OCI-LY1 (cell line): Measurements from ENCODE around the gene ST6GAL1.

ENCODE experiments used
- H2AFZ ChIP-seq: fragments of 200-600 bp; sonication (generic), shearing (Covaris generic); 2 replicates; pipeline ENCODE4 v1.6.0; 2014; ENCODE audit warnings: antibody characterized with exemption, mild to moderate bottlenecking, low read length
- H3F3A ChIP-seq: fragments of 200-600 bp; sonication (generic), shearing (Covaris generic); 2 replicates; pipeline ENCODE4 v1.6.0; 2014; ENCODE audit warnings: mild to moderate bottlenecking, antibody characterized with exemption, low read length, moderate library complexity; ENCODE audit not compliant: insufficient read depth
- H3K27ac ChIP-seq: fragments of 200-600 bp; sonication (generic); 2 replicates; pipeline ENCODE4 v1.5.1; 2014; ENCODE audit warnings: low read length, mixed run types, mild to moderate bottlenecking, low read depth; ENCODE audit not compliant: poor library complexity, severe bottlenecking
- H3K27me3 ChIP-seq: fragments of 200-600 bp; sonication (generic); 2 replicates; pipeline ENCODE4 v1.6.0; 2014; ENCODE audit warnings: antibody characterized with exemption, mild to moderate bottlenecking, low read length, moderate library complexity; ENCODE audit not compliant: insufficient read depth
- H3K36me3 ChIP-seq: fragments of 200-600 bp; sonication (generic); 2 replicates; pipeline ENCODE4 v1.6.1; 2014; ENCODE audit warnings: mild to moderate bottlenecking, antibody characterized with exemption, low read length, moderate library complexity, mixed read lengths; ENCODE audit not compliant: insufficient read depth
- H3K4me1 ChIP-seq: fragments of 200-600 bp; sonication (generic); 2 replicates; pipeline ENCODE4 v1.5.1; 2014; ENCODE audit warnings: mild to moderate bottlenecking, low read length, moderate library complexity; ENCODE audit not compliant: insufficient read depth, severe bottlenecking
- H3K4me2 ChIP-seq: fragments of 200-600 bp; sonication (generic), shearing (Covaris generic); 2 replicates; pipeline ENCODE4 v1.6.1; 2014; ENCODE audit warnings: low read length
- H3K4me3 ChIP-seq: fragments of 200-600 bp; sonication (generic); 2 replicates; pipeline ENCODE4 v1.5.1; 2014; ENCODE audit warnings: low read length, low read depth, mild to moderate bottlenecking, mixed read lengths; ENCODE audit not compliant: poor library complexity, severe bottlenecking
- H3K79me2 ChIP-seq: fragments of 200-600 bp; shearing (Covaris generic); 2 replicates; pipeline ENCODE4 v1.6.1; 2016; ENCODE audit warnings: mixed run types, low read length, mixed read lengths; ENCODE audit not compliant: insufficient read depth
- H3K9ac ChIP-seq: fragments of 200-600 bp; sonication (generic), shearing (Covaris generic); 2 replicates; pipeline ENCODE4 v1.6.1; 2014; ENCODE audit warnings: mild to moderate bottlenecking, low read length, mixed read lengths
- H3K9me2 ChIP-seq: fragments of 200-600 bp; sonication (generic), shearing (Covaris generic); 2 replicates; pipeline ENCODE4 v1.6.1; 2014; ENCODE audit warnings: low read depth, mild to moderate bottlenecking, low read length, mixed read lengths
- H3K9me3 ChIP-seq: fragments of 200-600 bp; shearing (Covaris generic); 2 replicates; pipeline ENCODE4 v1.6.1; 2014; ENCODE audit warnings: low read length, mixed read lengths
- H4K20me1 ChIP-seq: fragments of 200-600 bp; sonication (generic), shearing (Covaris generic); 2 replicates; pipeline ENCODE4 v1.6.0; 2016; ENCODE audit warnings: mild to moderate bottlenecking, low read length; ENCODE audit not compliant: insufficient read depth
- CTCF ChIP-seq: fragments of 200-600 bp; sonication (generic), shearing (Covaris generic); IDR thresholded peaks from 2 replicates; pipeline ENCODE4 v1.5.1; 2017; ENCODE audit warnings: mild to moderate bottlenecking, antibody characterized with exemption, low read length, moderate library complexity, mixed read lengths
- EZH2 ChIP-seq: fragments of 200-600 bp; sonication (generic), shearing (Covaris generic); IDR thresholded peaks from 2 replicates; pipeline ENCODE4 v1.8.0; 2017; ENCODE audit warnings: borderline replicate concordance, mixed run types, mild to moderate bottlenecking, antibody characterized with exemption, low read length, moderate library complexity, mixed read lengths

Gene ST6GAL1

GRCh38 chr3:187107989-187108388 lies 177.7 kb downstream of the ST6GAL1 start:
- Histone ChIP-seq H4K20me1 (no peaks in the 10 kb centered on the region), H3K9ac (no peak overlapping the region), H3K4me1 (peaks cover 16% of the 10 kb centered on the region), H3K4me2 (no peak overlapping the region), H3K9me2 (no peaks in the 10 kb centered on the region), H3K9me3 (no peaks in the 10 kb centered on the region), H3K79me2 (no peaks in the 10 kb centered on the region), H3K27ac (no peak overlapping the region), H3F3A (no peaks in the 10 kb centered on the region), H3K27me3 (no peaks in the 10 kb centered on the region), H3K36me3 (no peaks in the 10 kb centered on the region), H3K4me3 (no peak overlapping the region), H2AFZ (no peak overlapping the region)
- TF ChIP-seq CTCF (no peak), EZH2 (no peak)

- no peak overlapping the region for H3K27ac ChIP-seq
- H3F3A ChIP-seq, result no peaks in the 10 kb centered on the region
- H3K4me1 ChIP-seq, result peaks cover 5% of the 10 kb centered on the region
- H3K4me3 ChIP-seq, result no peak overlapping the region
- H3K4me2 ChIP-seq, result no peak overlapping the region
- H3K9ac ChIP-seq, result no peak overlapping the region
- H2AFZ ChIP-seq, result no peak overlapping the region
- no peaks in the 10 kb centered on the region for H3K9me2 ChIP-seq
- TF ChIP-seq CTCF (no peak), EZH2 (no peak)
- no peaks in the 10 kb centered on the region for H3K79me2 ChIP-seq
- no peaks in the 10 kb centered on the region for H3K9me3 ChIP-seq
- H3K27me3 ChIP-seq, result no peaks in the 10 kb centered on the region
- H4K20me1 ChIP-seq, result no peaks in the 10 kb centered on the region
- H3K36me3 ChIP-seq, result no peaks in the 10 kb centered on the region
These were observed 179.8 kb downstream of the ST6GAL1 start for GRCh38 chr3:187110156-187110555.

- no peaks in the 10 kb centered on the region for H3K27me3 ChIP-seq
- H2AFZ ChIP-seq, result no peak overlapping the region
- no peaks in the 10 kb centered on the region for H3K4me1 ChIP-seq
- no peak overlapping the region for H3K4me3 ChIP-seq
- no peaks in the 10 kb centered on the region for H3F3A ChIP-seq
- H3K9ac ChIP-seq, result no peak overlapping the region
- H3K27ac ChIP-seq, result no peak overlapping the region
- no peaks in the 10 kb centered on the region for H3K9me2 ChIP-seq
- no peak overlapping the region for H3K4me2 ChIP-seq
- no peaks in the 10 kb centered on the region for H3K9me3 ChIP-seq
- no peaks in the 10 kb centered on the region for H3K36me3 ChIP-seq
- no peaks in the 10 kb centered on the region for H3K79me2 ChIP-seq
- no peaks in the 10 kb centered on the region for H4K20me1 ChIP-seq
- TF ChIP-seq EZH2, result no peak
- peak; percentile 91 for TF ChIP-seq CTCF
These were observed 182.8 kb downstream of the ST6GAL1 start for GRCh38 chr3:187112934-187113793.
